NCI-H2227 (cell line): Measurements from ENCODE around the gene RPS6KA3.
A peak's percentile ranks its signal among the peaks of the same experiment; 100 is the strongest.
"Not testable (repeated sequence)": the region's sequence is repeated elsewhere in the genome, so short reads cannot be mapped to it uniquely, and the experiment has no call there.

ENCODE experiments used
- DNase-seq: peaks from one replicate; lab custom pipeline; 2025; ENCODE audit not compliant: unreplicated experiment; lab: John Stamatoyannopoulos, UW

RPS6KA3 gene

DNA sequence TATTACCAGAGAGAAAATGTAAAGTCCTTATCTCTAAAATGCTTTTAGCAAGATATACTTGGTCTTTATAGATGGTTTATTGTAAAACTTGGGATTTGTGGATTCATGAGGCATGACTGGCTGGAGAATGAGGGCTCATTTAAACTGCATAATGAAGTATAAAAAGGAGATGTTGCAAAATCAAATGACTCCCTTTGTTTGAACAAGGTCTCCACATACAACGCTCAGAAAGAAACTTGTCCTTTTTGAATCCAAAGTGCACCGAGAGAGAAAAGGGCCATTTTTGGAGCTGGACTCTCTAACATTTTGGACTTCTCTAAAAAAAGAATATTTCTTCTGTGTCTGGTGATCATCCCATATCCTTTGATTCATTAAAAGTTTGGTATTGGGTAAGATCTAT lies 117.4 kb downstream of the RPS6KA3 start:
- no peak for DNase-seq

DNA sequence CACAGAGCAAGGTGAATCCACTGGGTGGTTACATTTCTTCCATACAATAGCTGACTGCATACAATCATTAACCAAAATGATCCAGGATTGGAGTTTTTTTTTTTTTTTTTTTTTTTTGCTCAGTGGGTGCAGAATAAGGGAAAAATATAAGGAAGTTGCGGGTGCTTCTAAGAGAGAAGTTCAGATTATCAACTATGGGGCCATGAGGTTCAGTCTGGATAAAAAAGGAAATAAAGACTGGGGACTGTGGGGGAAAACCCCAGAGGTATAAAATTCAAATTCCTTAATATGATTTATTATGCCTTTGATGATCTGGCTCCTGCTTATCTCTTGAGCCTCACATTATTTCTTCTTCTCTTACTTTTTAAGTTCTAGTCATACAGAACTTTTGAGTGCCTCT lies 119.1 kb downstream of the RPS6KA3 start:
- DNase-seq, result no peak

DNA sequence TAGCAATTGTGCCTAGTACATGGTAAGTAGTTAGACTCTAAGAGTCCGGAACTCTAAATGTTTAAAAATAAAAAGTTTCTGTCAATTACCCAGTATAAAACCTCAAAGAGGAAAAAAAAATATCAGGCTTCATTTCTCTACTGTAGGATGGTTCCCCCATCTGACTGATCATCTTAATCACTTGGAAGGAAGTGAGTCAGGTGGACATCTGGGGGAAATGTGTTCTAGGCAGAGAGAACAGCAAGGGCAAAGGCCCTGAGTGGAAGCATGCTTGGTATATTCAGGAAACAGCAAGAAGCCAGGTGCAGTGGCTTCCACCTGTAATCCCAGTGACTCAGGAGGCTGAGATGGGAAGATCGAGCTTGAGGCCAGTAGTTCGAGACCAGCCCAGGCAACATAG lies 122.2 kb downstream of the RPS6KA3 start:
- DNase-seq, result no peak

DNA sequence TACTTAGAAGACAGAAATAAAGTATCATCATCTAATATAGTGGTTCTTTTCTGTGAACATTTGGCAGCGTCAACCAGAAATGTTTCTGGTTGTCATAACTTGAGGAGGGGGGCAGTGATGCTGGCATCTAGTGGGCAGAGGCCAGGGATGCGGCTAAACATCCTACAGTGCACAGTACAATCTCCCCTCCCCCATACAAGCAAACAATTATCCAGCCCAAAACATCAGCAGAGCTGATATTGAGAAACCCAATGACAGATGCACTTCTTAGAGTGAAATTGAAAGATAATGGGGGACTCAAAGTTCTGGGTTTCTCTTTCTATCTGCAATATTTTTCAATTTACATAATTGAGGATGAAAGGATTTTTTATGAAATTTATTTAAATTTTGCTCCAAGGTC lies 123.1 kb downstream of the RPS6KA3 start:
- peak; percentile 8 for DNase-seq

DNA sequence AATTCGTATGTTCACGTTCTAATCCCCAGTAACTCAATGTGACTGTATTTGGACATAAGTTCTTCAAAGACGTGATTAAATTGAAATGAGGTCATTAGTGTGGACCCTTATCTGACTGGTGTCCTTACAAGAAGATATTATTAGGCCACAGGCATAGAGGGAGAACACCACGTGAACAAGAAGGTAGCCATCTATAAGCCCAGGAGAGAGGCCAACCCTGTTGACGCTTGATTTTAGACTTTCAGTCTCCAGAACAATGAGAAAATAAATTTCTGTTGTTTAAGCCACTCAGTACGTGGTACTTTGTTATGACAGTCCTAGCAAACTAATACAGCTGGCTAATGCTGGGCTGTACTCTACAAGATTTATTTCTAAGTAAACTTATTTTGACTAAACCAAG lies 123.6 kb downstream of the RPS6KA3 start:
- DNase-seq, result no peak

DNA sequence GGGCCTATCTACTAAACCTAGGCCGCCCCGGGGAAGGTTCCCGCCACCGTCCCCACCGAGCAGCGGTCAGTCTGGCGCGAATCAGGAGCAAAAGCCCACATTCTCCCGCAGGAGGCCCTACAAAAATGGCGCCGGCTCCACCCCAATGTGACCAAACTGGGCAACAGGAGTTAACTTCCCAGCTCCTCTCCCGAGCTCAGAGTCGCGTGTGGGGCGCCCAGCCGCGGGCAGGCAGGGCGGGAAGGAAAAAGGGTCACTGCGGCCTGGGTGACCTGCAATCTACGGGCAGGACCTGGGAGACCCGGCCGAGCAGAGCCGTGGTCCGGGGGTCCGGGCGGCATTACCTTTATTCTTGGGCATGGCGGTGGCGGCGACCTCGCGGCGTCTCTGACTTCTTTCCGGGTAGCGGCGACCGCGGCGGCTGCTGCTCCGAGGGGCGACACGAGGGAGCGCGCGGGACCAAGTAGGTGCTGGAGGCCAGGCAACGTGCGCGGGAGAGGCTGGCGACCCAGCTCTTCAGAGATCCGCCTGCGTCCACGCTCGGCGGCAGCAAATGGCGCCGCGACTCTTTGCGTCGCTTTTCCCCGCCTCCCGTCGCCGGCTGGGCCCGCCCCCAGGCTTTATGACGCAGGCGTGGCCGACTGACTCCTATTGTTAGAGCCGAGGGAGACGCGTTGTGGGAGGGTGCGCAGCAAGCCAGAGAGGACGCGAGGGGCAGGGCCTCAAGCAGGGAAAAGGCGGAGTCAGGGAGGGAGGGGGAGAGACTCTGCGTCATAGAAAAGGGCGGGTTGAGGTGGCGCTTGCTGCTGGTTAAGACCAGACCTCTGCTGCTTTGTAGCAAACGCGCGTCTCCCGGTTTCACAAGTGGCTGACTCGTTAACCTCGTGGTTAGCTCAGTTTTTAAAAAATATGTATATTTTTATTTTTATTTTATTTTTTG lies 125.2 kb downstream of the RPS6KA3 start, which contains the start of gene EIF1AX:
TSS of gene EIF1AX (minus strand) at position 558 of the 940 bp plus-strand sequence. CDS start at position 360, 198 bp downstream.
- peak; percentile 99 for DNase-seq

DNA sequence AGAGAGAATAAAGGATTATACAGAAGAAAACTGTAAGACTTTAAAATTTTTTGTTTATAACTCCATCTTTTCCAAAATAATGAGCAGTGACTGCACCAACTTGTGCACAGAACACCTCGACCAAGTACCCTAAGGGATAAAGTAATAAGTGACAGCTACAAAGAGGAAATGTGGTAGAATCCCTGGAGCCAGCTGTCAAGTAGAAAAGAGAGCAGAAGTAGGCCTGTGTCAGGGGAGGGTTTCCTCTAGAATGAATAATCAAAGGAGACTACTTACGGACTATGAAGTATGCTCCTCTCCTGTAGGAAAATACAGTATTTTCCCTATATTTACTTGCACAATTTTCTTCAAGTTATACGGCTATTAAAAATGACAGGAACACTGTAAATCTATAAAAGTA lies 126.3 kb downstream of the RPS6KA3 start:
- no peak for DNase-seq

DNA sequence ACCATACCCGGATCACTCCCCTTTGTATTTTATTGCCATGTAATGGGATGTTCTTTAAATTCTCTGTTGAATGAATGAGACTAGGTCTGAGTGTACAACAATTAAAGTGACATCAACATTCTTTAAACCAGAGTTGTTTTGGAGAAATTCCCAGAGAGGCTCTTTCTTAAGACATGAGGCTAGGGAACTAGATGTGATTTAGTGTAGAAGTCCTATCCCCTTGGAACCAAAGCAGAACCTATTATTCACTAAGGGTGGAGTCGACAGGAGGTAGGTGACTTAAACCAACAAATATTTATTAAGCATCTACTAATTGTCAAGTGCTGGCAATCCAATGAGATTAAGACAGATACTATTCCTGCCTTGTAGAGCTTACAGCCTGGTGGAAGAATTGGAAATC lies 126.7 kb downstream of the RPS6KA3 start:
- no peak for DNase-seq

DNA sequence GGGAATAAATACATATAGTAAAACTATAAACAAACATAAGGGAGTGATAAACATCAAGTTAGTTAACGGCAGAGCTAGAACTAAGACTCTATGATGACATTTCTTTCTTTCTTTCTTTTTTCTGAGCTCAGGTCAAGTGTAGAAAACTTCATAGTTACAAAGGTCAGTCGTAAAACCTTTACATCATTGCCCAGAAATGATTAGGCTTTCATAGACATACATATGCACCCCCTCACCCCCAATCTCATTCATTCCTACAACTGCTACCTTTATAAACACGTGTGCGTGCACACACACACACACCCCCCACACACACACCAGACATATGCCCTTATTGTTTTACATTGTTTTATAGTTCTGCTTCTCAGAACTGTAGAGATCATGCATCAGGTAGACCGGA lies 130.8 kb downstream of the RPS6KA3 start:
- no peak for DNase-seq

DNA sequence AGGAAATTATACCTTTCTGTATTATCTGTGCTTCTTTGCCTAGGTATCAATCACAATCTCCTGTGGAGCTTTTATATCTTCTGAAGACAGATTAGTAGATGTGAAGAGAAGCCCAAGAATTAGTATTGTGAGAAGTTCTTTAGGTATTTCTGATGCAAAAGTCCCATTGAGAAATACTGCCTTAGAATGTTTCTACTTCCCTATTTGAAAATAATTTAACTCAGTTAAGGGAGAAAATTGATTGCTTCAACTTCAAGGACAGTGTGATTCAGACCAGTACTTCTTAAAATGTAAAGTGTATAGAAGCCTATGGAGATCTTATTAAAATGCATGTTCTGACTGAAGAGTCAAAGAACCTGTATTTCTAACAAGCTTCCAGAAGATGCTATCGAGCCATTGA lies 134.0 kb downstream of the RPS6KA3 start:
- DNase-seq, result peak; percentile 49

DNA sequence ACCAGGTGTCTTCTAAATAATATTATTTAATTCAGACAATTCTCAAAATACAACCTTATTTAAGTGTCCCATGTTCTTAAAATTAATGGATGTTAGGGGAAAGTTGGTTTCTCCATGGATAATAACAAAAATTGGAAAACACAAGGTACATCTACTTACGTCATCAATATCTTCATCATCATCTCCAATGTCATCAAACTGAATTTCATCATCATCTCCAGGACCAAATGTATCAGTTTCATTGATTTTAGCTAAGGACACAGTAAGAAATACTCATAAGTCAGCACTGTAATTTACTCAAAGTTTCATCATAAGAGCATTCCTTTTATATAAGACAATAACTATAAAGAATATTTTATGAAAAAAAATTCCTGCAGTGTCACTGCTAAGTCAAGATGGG lies 136.4 kb downstream of the RPS6KA3 start:
- no peak for DNase-seq

DNA sequence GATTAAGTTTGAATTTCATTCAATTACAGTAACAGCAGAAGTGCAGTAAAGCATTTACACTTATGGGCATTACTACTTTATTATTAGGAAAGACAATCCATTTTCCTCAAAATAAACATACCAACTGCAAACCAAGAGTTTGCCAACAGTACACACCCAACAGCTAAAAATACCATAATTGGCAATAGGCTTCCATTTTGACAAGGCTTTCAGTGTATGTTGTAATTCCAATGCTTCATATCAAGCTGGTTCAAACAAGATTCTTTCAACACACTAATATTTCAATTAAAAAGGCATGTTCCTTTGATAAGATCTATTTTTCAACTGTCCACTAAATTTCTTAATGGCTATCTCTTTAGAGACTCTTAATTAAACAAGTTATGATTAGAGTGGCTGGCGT lies 137.2 kb downstream of the RPS6KA3 start:
- no peak for DNase-seq

DNA sequence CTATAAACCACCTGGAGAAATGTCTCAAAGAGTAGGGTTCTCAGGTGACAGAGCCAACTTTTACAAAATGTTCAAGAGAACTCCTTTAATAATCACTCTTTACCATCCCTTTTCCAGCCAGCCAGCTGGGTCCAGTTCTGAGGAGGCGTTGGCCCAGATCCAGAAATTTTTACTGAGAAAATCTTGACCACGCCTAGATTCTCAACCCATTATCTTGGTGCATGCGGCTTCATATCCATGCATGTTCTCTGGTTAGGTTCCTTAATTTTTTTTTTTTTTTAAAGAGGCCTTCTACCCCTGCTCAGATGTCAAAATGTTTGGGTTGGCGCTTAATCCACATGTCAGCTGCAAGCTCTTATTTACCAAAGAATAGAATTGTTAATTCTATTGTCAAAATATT lies 138.0 kb downstream of the RPS6KA3 start:
- peak; percentile 25 for DNase-seq

DNA sequence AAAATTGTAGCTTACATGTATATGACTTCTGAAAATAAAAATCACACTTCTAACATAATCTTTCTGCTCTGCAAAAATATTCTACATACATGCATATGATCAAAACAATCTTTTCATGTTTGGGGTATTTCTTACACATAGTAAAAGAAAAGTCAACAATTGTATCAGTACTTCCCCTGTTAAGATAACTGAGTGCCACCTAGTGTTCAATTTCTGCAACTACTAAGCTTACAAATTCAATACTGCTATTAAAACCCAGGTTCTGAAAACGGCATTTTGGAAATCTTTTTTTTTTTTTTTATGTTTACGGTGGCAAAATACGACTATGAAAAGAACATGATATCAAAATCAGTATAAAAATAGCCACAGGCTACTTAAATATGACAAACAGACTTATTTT lies 139.3 kb downstream of the RPS6KA3 start:
- not testable (repeated sequence) for DNase-seq

DNA sequence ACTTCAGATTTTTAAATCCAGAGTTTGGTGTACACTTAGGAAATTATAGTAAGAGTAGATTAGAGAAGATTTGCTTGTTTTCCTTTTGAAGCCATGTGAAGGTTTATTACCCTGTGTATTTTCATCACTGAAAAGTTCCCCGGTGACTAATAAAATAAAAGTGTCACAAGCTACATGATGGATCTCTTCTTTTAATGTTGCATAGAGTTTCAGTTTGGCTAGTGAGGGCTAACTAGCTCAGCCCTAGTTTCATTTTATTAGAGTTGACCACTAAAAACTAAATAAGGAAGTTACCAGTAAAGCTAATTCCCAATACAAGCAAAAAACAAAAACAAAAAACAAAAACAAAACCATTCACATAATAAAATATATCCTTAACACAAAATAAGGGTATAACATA lies 139.9 kb downstream of the RPS6KA3 start:
- not testable (repeated sequence) for DNase-seq

DNA sequence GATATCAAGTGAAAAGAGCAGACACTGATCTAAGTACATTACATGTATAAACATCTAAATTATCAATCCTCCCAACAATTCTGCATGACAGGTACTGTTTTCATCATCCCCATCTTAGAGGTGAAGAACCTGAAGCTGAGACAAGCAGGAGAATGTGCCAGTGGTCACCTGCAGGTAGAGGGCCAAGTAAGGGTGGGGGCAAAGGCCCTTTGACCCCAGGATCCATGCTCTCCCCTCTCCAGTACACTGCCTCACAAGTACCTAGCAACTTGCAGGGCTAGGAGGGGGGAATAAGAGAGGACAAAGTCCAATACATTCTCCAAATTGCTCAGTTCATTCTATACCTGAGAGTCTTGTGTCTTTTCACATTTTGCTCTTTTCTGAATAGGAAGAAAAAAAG lies 141.7 kb downstream of the RPS6KA3 start:
- DNase-seq, result no peak

DNA sequence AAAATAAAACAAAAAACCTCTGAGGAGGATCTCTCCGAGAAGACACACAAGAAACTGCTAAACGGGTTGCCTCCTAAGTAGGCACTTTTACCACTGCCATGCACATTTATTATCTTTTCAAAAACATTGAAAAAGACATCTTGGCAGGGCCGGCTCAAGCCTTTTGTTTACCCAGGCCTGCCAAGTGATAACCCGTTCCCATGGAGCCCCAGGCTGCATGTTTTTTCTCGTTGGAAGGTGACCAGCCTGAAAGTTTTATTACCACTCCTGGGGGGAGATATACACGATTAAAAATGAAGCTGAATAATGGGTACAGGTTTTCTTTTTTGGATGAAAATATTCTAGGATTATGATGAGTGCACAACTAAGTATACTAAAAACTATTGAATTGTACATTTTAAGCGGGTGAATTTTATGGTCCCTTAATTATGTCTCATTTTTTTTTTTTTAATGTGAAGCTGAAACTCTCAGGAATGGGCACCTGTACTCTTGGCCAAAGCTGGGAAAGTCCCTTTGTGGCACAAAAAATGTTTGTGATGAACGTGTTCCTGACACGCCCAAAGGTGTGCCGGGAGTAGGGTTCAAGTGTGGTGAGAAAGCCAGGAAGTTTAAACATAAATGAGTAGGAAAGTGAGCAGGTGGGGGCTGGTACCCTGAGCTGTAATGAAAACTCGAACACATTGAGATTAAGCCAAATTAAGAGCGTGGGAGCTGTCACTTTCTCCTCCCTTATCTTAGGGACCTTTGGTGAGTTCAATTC lies 148.5 kb downstream of the RPS6KA3 start:
- DNase-seq, result no peak

DNA sequence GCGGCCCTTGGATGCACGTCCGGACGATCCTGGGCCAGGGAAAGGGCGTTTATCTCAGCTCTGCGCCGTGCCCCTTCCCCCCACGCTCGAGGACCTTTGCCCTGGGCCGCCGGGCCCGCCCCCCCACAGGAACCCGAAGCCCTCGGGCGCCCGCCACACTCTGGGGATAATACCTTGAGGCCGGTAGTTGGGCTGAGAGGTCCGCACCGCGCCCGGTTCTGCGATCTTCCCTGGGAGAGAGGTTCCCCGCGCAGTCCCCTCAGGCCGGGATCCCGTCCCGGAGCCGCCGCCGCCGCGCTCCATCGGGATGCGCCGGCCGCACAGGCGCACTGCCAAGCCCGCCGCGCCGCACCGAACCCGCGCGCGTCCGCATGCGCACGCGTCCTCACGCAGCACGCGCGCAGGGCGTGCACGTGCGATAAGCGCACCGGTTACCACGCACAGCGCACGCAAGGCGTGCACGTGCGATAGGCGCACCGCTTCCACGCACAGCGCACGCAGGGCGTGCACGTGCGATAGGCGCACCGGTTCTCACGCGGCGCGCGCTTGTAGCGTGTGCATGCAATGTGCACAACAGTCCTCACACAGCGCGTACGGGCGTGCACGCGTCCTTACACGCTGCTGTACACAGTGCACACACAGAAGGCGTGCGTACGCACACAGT lies 150.0 kb downstream of the RPS6KA3 start, which contains the start of gene MAP7D2:
TSS of gene MAP7D2 (minus strand) at position 331 of the 664 bp plus-strand sequence. CDS start at position 303, 28 bp downstream.
- DNase-seq, result peak; percentile 84

DNA sequence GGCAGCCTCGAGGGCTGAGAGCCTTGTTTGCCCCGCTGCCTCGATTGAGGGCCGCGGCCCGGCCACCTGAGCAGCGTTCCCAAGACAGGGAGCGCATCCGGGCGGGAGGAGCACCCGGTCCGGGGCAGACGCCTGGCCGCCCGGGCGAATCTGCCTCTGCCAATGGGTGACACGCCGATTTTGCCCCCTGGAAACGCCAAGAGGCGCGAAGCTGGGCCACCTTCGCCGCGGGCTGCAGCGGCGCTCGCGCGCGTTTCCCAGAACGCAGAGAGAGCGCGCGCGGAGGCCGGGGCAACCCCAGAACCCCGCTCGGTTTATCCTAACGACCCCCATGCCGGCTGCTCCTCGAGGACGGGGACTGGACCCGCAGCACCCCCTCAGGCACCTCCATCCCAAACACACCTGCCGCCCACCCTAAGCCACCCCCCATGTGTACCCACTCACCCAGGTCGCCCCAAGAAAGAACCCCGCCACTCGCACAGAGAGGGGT lies 150.6 kb downstream of the RPS6KA3 start:
- DNase-seq, result peak; percentile 66

DNA sequence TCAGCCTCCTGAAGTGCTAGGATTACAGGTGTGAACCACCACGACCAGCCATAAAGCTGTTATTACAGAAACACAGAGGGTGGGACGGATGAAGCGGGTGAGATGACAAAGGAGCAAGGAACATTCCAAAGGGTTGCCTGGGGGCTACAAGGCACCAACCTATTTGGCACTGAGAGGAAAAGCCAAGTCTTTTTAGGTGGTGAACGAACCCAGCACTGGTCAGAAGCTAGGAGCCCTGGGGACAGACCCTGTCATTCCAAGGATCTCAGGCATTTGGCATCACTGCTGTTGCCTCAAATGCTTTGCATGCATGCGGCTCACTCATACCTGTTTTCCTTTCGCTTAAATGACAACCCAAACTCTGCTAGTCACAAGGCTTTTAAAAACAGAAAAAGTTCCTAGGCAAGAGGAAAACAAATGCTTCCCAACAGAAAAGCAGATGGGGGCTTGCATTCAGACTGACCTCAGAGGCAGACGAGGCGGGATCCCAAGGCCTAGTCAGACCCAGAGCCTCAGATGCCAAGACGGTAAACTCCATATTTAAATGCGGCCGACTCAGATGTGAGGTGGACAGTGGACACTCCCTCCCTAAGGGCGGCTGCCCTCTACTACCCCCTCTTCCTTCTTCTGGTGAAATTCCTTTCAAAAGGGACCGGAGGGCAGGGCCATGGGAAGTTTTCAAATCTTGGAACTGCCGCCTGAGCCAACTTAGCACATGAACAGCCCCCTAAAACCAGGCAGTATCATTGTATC lies 154.5 kb downstream of the RPS6KA3 start:
- DNase-seq, result no peak
